ENCODE measurements around the gene ARSG.
A peak's percentile ranks its signal among the peaks of the same experiment; 100 is the strongest.
"Not testable (repeated sequence)": the region's sequence is repeated elsewhere in the genome, so short reads cannot be mapped to it uniquely, and the experiment has no call there.

Gene ARSG
- total RNA-seq: 7.8 to 8.2 reads per million in 2 experiments

GRCh38 chr17:68290955-68291835 is at the start of gene ARSG, which contains the start of gene SLC16A6:
TSS of gene ARSG (plus strand) at chr17:68291495. CDS start at chr17:68307494, 15,999 bp downstream.
TSS of gene SLC16A6 (minus strand) at chr17:68291127. CDS start at chr17:68278320, 12,807 bp downstream.
- peak; percentile 82 for DNase-seq (ENCODE audit: low read depth)

GRCh38 chr17:68246271-68247028 is 44.8 kb upstream of the ARSG start:
- no peak for DNase-seq (ENCODE audit: low read depth)

- peak; percentile 94 for DNase-seq (ENCODE audit: low read depth)
Measured at GRCh38 chr17:68247445-68248198, 43.7 kb upstream of the ARSG start, which contains the start of gene AMZ2. TSS of gene AMZ2 (plus strand) at chr17:68248043. CDS start at chr17:68250188, 2,145 bp downstream.

GRCh38 chr17:68248199-68248825 is 43.0 kb upstream of the ARSG start:
- no peak for DNase-seq (ENCODE audit: low read depth)

GRCh38 chr17:68248891-68249290 is 42.4 kb upstream of the ARSG start:
- no peak for DNase-seq (ENCODE audit: low read depth)

- DNase-seq (ENCODE audit: low read depth): peak; percentile 19
Measured at GRCh38 chr17:68249354-68249765, 41.9 kb upstream of the ARSG start.

- not testable (repeated sequence) for DNase-seq (ENCODE audit: low read depth)
Measured at GRCh38 chr17:68253426-68253825, 37.9 kb upstream of the ARSG start.

- no peak for DNase-seq (ENCODE audit: low read depth)
Measured at GRCh38 chr17:68255151-68255550, 36.1 kb upstream of the ARSG start.

GRCh38 chr17:68255731-68256538 is 35.4 kb upstream of the ARSG start:
- DNase-seq (ENCODE audit: low read depth): peak; percentile 10

- not testable (repeated sequence) for DNase-seq (ENCODE audit: low read depth)
Measured at GRCh38 chr17:68256701-68257100, 34.6 kb upstream of the ARSG start.

GRCh38 chr17:68257934-68258333 is 33.4 kb upstream of the ARSG start:
- no peak for DNase-seq (ENCODE audit: low read depth)

GRCh38 chr17:68258890-68259647 is 32.2 kb upstream of the ARSG start:
- peak; percentile 80 for DNase-seq (ENCODE audit: low read depth)

GRCh38 chr17:68259648-68259951 is 31.7 kb upstream of the ARSG start:
- DNase-seq (ENCODE audit: low read depth): not testable (repeated sequence)

GRCh38 chr17:68260051-68260762 is 31.1 kb upstream of the ARSG start:
- DNase-seq (ENCODE audit: low read depth): no peak

- not testable (repeated sequence) for DNase-seq (ENCODE audit: low read depth)
Measured at GRCh38 chr17:68262467-68262866, 28.8 kb upstream of the ARSG start.

GRCh38 chr17:68263101-68263681 is 28.1 kb upstream of the ARSG start:
- not testable (repeated sequence) for DNase-seq (ENCODE audit: low read depth)

GRCh38 chr17:68265833-68266232 is 25.5 kb upstream of the ARSG start:
- not testable (repeated sequence) for DNase-seq (ENCODE audit: low read depth)

- DNase-seq (ENCODE audit: low read depth): no peak
Measured at GRCh38 chr17:68273722-68274121, 17.6 kb upstream of the ARSG start.

- DNase-seq (ENCODE audit: low read depth): not testable (repeated sequence)
Measured at GRCh38 chr17:68276339-68276738, 15.0 kb upstream of the ARSG start.

All from T follicular helper cell (primary cell).